DND-41 (cell line): ENCODE data around the gene ADIRF.

Experiments
- CTCF ChIP-seq: IDR thresholded peaks from 2 replicates; pipeline ENCODE4 v1.5.1; 2012; ENCODE audit warnings: borderline replicate concordance, low read length, moderate library complexity, mild to moderate bottlenecking; ENCODE audit not compliant: poor library complexity, severe bottlenecking; ENCODE audit errors: extremely low read depth
- EZH2 ChIP-seq: IDR thresholded peaks from 3 replicates; pipeline ENCODE4 v1.6.1; 2012; ENCODE audit warnings: borderline replicate concordance, low read depth, mild to moderate bottlenecking, moderate library complexity, low read length, inconsistent platforms; ENCODE audit not compliant: severe bottlenecking

- TF ChIP-seq CTCF (no peak), EZH2 (no peak)
Measured at GRCh38 chr10:86988520-86988919, 20.2 kb downstream of the ADIRF start.
